ENCODE results near the gene ABITRAM.

The ABITRAM gene

DNA sequence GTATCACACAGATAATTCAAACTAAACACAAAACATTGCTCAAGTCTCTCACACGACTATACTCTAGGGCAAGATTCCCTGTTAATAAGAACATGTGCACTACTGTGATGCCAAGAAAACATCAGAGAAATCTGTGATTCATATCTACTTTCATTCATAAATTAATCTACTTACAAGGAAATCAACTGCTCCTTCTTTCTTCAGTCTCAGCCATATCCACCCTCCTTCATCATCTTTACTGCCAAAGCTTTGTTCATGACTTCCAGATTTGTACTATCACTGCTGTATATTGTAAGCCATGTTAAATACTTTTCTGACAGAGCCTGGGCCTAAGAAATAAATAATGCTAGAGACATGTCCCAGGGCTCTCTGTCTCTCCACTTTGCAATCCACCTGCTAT lies 44.0 kb downstream of the ABITRAM start:
- Histone ChIP-seq H3K27me3 (ENCODE audit: insufficient read depth, poor library complexity, severe bottlenecking) (no peaks in the 10 kb centered on the region), H3K27ac (replicated peaks) (no peak overlapping the region), H3K4me3 (replicated peaks; ENCODE audit: insufficient read depth, low read length) (no peak overlapping the region)
- no peak for DNase-seq (ENCODE audit: low read depth in 1 of 2, low spot score in 1 of 2)
- no peak for TF ChIP-seq SPI1 (IDR thresholded peaks at IDR 0.05; ENCODE audit: borderline replicate concordance, low read depth)
- no peak for TF ChIP-seq POLR2AphosphoS5 (IDR thresholded peaks at IDR 0.05; ENCODE audit: low read depth)
- TF ChIP-seq, protein P1, sequence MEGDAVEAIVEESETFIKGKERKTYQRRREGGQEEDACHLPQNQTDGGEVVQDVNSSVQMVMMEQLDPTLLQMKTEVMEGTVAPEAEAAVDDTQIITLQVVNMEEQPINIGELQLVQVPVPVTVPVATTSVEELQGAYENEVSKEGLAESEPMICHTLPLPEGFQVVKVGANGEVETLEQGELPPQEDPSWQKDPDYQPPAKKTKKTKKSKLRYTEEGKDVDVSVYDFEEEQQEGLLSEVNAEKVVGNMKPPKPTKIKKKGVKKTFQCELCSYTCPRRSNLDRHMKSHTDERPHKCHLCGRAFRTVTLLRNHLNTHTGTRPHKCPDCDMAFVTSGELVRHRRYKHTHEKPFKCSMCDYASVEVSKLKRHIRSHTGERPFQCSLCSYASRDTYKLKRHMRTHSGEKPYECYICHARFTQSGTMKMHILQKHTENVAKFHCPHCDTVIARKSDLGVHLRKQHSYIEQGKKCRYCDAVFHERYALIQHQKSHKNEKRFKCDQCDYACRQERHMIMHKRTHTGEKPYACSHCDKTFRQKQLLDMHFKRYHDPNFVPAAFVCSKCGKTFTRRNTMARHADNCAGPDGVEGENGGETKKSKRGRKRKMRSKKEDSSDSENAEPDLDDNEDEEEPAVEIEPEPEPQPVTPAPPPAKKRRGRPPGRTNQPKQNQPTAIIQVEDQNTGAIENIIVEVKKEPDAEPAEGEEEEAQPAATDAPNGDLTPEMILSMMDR (IDR thresholded peaks at IDR 0.05; ENCODE audit: insufficient read depth, low read length): no peak
- no peak for TF ChIP-seq GABPA (IDR thresholded peaks at IDR 0.05; ENCODE audit: low read depth)
- TF ChIP-seq, protein P2, sequence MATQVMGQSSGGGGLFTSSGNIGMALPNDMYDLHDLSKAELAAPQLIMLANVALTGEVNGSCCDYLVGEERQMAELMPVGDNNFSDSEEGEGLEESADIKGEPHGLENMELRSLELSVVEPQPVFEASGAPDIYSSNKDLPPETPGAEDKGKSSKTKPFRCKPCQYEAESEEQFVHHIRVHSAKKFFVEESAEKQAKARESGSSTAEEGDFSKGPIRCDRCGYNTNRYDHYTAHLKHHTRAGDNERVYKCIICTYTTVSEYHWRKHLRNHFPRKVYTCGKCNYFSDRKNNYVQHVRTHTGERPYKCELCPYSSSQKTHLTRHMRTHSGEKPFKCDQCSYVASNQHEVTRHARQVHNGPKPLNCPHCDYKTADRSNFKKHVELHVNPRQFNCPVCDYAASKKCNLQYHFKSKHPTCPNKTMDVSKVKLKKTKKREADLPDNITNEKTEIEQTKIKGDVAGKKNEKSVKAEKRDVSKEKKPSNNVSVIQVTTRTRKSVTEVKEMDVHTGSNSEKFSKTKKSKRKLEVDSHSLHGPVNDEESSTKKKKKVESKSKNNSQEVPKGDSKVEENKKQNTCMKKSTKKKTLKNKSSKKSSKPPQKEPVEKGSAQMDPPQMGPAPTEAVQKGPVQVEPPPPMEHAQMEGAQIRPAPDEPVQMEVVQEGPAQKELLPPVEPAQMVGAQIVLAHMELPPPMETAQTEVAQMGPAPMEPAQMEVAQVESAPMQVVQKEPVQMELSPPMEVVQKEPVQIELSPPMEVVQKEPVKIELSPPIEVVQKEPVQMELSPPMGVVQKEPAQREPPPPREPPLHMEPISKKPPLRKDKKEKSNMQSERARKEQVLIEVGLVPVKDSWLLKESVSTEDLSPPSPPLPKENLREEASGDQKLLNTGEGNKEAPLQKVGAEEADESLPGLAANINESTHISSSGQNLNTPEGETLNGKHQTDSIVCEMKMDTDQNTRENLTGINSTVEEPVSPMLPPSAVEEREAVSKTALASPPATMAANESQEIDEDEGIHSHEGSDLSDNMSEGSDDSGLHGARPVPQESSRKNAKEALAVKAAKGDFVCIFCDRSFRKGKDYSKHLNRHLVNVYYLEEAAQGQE (IDR thresholded peaks at IDR 0.05; ENCODE audit: insufficient replicate concordance, low read depth): no peak

DNA sequence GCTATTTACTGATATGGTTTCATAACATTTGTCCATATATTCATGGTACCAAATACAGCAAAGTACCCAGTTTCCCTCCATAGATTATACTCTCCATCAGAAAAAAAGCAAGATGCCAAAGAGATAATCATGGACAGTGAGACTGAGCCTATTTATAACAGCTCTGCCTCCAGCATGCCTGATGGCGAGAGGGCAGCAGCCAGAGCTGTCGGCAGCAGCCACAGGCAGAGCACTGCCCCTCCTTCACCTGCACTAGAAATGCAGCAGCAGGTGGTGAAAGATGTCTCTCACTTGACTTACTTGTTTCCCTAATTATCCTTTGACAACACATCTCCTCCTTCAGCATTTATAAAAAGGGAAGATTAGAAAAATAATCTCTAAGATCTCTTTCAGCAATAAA lies 46.7 kb downstream of the ABITRAM start:
- DNase-seq (ENCODE audit: low read depth in 1 of 2, low spot score in 1 of 2): no peak
- TF ChIP-seq, protein P2 (IDR thresholded peaks at IDR 0.05; ENCODE audit: insufficient replicate concordance, low read depth): no peak
- no peak for TF ChIP-seq SPI1 (IDR thresholded peaks at IDR 0.05; ENCODE audit: borderline replicate concordance, low read depth)
- no peak for TF ChIP-seq POLR2AphosphoS5 (IDR thresholded peaks at IDR 0.05; ENCODE audit: low read depth)
- TF ChIP-seq, protein P1 (IDR thresholded peaks at IDR 0.05; ENCODE audit: insufficient read depth, low read length): no peak
- Histone ChIP-seq H3K4me3 (replicated peaks; ENCODE audit: insufficient read depth, low read length) (no peak overlapping the region), H3K27me3 (ENCODE audit: insufficient read depth, poor library complexity, severe bottlenecking) (no peaks in the 10 kb centered on the region), H3K27ac (replicated peaks) (no peak overlapping the region)

DNA sequence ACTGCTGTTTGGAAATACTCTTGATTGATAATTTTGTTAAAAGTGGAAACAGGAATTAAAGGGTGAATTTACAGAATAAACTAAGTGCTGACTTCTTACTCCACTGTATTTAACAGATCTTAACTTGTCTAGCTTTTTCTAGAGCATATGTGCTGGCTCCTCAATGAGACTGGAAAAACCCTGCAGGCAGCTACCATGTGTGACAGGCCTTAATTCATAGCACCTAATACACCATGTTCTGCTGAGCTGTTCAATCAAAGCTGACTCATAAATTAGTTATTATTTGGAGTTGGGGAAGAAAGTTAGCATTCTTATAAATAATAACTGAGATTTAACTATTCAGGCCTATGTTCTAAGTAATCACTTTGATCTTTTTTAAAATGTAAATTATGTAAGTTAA lies 49.7 kb downstream of the ABITRAM start:
- no peak overlapping the region for H3K27ac ChIP-seq (replicated peaks)
- no peaks in the 10 kb centered on the region for H3K27me3 ChIP-seq (ENCODE audit: insufficient read depth, poor library complexity, severe bottlenecking)
- H3K4me3 ChIP-seq (replicated peaks; ENCODE audit: insufficient read depth, low read length): no peak overlapping the region
- TF ChIP-seq, protein P1 (IDR thresholded peaks at IDR 0.05; ENCODE audit: insufficient read depth, low read length): no peak
- no peak for DNase-seq (ENCODE audit: low read depth in 1 of 2, low spot score in 1 of 2)

Data from HL-60 (cell line).